Measurements from ENCODE around the gene GPN2. TPM values are rescaled to one million over a fixed set of nuclear protein-coding genes. Genes with fewer than 3 reads are reported as not detected.

Gene GPN2
- polyA plus RNA-seq, 2 of the 4 experiments (the other 2 are of a cell fraction), result 16.9 to 18.1 TPM

GRCh38 chr1:26832249-26832960, 57.7 kb downstream of the GPN2 start:
- peak in 1 of 2 experiments; percentile 38; a peak in 1 of 6 replicates for ATAC-seq
- no peak overlapping the region for H3K27ac ChIP-seq

GRCh38 chr1:26831546-26832248, 58.4 kb downstream of the GPN2 start:
- no peak overlapping the region for H3K4me3 ChIP-seq
- CTCF ChIA-PET, result interaction anchor here (0.8 to 4.6 kb wide), 4 partner anchors 11 to 17 kb away, joined by 4 to 15 read pairs (median 5); no protein-coding TSS in a partner anchor
- peak overlapping the region; percentile 22; the same call in 1 of the 3 replicates for H3K4me2 ChIP-seq
- ATAC-seq (no peak; a peak in 1 of 6 replicates), DNase-seq (ENCODE audit: low read depth in 1 of 2, low spot score in 1 of 2) (no peak), FAIRE-seq (no peak)
- 41% methylated on average over 3 of the region's 3 CpGs for whole genome bisulfite sequencing (ENCODE audit: missing lambda C conversion rate)
- no peaks in the 10 kb centered on the region for H3K9me3 ChIP-seq
- TF ChIP-seq NFE2L2 (conservative IDR thresholded peaks at IDR 0.05; ENCODE audit: low read length) (no peak), HOXB5 (CRISPR knock-in tag; IDR thresholded peaks at IDR 0.05) (no peak), HOXB13 (CRISPR knock-in tag; IDR thresholded peaks at IDR 0.05; ENCODE audit: low read depth) (no peak), HMGXB4 (CRISPR knock-in tag; IDR thresholded peaks at IDR 0.05; ENCODE audit: borderline replicate concordance) (no peak), MYC (IDR thresholded peaks at IDR 0.05; ENCODE audit: borderline replicate concordance, low read length) (no peak), FOSB (CRISPR knock-in tag; IDR thresholded peaks at IDR 0.05) (no peak), HEYL (CRISPR knock-in tag; IDR thresholded peaks at IDR 0.05) (no peak), JUN (IDR thresholded peaks at IDR 0.05) (no peak), ZNF302 (CRISPR knock-in tag; IDR thresholded peaks at IDR 0.05) (no peak), CBX8 (IDR thresholded peaks at IDR 0.05) (no peak), CTCF (IDR thresholded peaks at IDR 0.05) (no peak), NR3C1 (IDR thresholded peaks at IDR 0.05) (no peak), E2F6 (IDR thresholded peaks at IDR 0.05; ENCODE audit: borderline replicate concordance, low read depth) (no peak), BCL3 (IDR thresholded peaks at IDR 0.05) (no peak)
- H3K27ac ChIP-seq, result 0 out of 6 replicates have a peak overlapping the region, but pooled peaks of 1 of the 2 experiments have one; percentile 43
- POLR2A ChIA-PET, result no interaction called here
- peaks cover 23% of the 10 kb centered on the region; the same call in 2 of the 3 replicates for H3K4me1 ChIP-seq

More at GRCh38 chr1:26832249-26832960, 57.7 kb downstream of the GPN2 start:
- TF ChIP-seq POLR2A (IDR thresholded peaks at IDR 0.05; ENCODE audit: low read length) (no peak), ATOH8 (CRISPR knock-in tag; IDR thresholded peaks at IDR 0.05; ENCODE audit: low read depth) (no peak), CEBPB (IDR thresholded peaks at IDR 0.05) (no peak), RAD21 (conservative IDR thresholded peaks at IDR 0.05 in 1 of 2, IDR thresholded peaks at IDR 0.05 in 1 of 2) (no peak), E2F6 (IDR thresholded peaks at IDR 0.05; ENCODE audit: borderline replicate concordance, low read depth) (no peak), SREBF2 (IDR thresholded peaks at IDR 0.05) (no peak), NR3C1 (IDR thresholded peaks at IDR 0.05) (no peak), ZSCAN20 (CRISPR knock-in tag; IDR thresholded peaks at IDR 0.05) (no peak)
- ChIA-PET CTCF (interaction anchor here (0.8 to 4.6 kb wide), 4 partner anchors 12 to 46 kb away, joined by 5 to 15 read pairs (median 5); no protein-coding TSS in a partner anchor), POLR2A (no interaction called here)
- 91% methylated on average over 16 of the region's 16 CpGs for WGBS (ENCODE audit: missing lambda C conversion rate)
- FAIRE-seq, result no peak
- H3K4me1 ChIP-seq, result peaks cover 23% of the 10 kb centered on the region; the same call in 2 of the 3 replicates
- DNase-seq (ENCODE audit: low read depth in 1 of 2, low spot score in 1 of 2), result no peak
- H3K4me3 ChIP-seq, result no peak overlapping the region
- no peaks in the 10 kb centered on the region for H3K9me3 ChIP-seq
- no peak overlapping the region for H3K4me2 ChIP-seq
